Uterus (tissue), 2 donors: ENCODE results near the gene IQCE.

ENCODE experiments used
- CTCF ChIP-seq, 4 experiments: fragments of 200-600 bp in 2 of 4; fragments of 450-650 bp in 2 of 4; sonication (generic) in 2 of 4; IDR thresholded peaks; one replicate each; pipeline ENCODE4 v1.5.1; 2016 to 2019; ENCODE audit warnings: antibody characterized with exemption in 4 of 4, mild to moderate bottlenecking in 2 of 4, moderate library complexity in 1 of 4
- POLR2A ChIP-seq, 2 donors: fragments of 450-650 bp; IDR thresholded peaks; one replicate each; pipeline ENCODE4 v1.6.1; 2016; ENCODE audit warnings: antibody characterized with exemption in 2 of 2, mild to moderate bottlenecking in 1 of 2, moderate library complexity in 1 of 2

DNA sequence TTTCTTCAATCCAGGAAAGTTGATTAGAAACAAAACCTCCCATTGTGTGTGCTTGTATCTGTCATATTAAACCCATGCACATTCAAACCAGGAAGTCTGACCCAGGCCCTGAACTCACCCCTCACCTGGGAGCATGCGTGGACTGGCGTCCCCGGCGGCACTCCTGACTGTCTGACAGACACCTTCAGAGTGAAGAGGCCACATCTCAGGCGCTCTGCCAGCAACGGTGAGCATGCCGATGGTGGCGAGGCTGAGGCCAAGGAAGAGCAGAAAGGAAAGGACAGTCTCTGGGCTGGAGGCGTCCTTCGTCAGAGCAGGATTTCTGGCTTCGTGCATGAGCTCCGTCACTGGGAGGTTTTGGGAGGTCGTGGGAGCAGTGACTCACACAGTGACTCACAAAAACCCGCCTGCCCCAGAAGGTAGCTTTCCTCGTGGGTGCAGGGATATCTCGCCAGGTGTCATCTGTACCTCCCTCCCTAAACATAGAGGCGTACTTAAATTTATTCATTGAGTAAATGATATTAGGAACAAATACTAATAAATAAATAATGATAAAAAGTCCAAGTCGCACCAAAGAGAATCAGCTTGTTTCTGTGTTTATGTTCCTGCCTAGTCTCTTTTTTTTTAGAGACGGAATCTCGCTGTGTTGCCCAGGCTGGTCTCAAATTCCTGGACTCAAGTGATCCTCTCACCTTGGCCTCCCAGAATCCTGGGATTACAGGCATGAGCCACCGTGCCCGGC is 13.5 kb downstream of the IQCE start:
- TF ChIP-seq CTCF (IDR thresholded peaks at IDR 0.05) (no peak), POLR2A (IDR thresholded peaks at IDR 0.05) (no peak)
